ENCODE data around the gene CCDC47. TPM values are rescaled to one million over a fixed set of nuclear protein-coding genes. Genes with fewer than 3 reads are reported as not detected.

The CCDC47 gene
- total RNA-seq, 6 experiments from 2014 or later = 45.7 to 69.9 (median 63.6) TPM

DNA sequence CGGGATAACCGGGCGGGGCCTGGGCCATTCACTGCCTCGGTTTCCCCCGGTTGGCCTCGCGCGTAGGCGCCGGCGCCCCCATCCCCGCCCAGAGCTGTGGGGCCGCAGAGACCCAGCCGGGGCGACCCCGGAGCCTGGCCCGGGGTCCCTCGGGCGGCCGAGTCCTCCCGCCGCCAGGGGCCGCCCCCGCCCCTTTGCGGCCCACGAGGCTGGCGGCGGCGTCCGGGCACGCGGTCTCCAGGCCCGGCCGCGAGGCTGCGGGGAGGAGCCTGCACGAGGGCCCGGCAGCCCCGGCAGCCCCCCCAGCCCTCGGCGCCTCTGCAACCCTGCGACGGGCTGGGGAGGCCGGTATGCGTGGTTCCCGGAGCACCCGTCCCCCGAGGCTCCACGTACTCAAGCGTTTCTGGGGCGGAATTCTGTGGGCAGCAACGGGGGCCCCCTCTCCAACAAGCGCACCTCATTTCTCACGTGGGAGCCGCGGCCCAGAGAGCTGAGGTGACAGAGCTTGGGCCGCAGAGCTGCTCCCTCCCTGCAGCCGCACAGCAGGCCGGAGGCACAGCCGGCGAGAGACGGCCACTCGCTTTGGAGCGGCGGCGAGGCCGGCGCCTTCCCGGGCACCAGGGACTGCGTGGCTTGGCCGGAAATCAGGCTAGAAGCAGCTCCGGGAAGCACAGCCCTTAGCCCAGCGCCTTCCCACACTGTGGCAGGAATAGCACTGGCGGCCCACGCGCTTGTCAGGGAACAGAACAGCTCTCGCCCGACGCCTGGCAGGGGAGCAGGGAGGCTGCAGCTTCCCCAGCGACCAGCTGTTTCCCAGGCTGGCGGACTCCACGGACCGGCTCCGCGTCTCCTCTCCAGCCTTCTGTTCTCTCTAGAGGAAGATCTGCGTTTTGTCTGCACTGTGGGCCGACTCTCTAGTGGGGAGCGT is 72.6 kb downstream of the CCDC47 start:
- Histone ChIP-seq H3K4me1 (peaks cover 0 to 18% (median 8%) of the 10 kb centered on the region in 4 donors), H3K27me3 (no peaks in the 10 kb centered on the region), H3K4me3 (peak overlapping the region; percentile 25 to 54 (median 26)), H3K9me3 (no peaks in the 10 kb centered on the region), H3K27ac (peak overlapping the region; percentile 31 to 76 (median 68)), H3K36me3 (peaks cover 0 to 3% (median 0%) of the 10 kb centered on the region in 4 donors)
- WGBS (ENCODE audit: insufficient coverage, low coverage, low lambda C conversion rate, missing lambda C conversion rate) = 56% methylated on average over 18 of the region's 88 CpGs
- DNase-seq (peak in 2 of 3 donors; percentile 65 to 73), ATAC-seq (peak; percentile 10 to 34 (median 20))
- no peak for TF ChIP-seq POLR2A (IDR thresholded peaks at IDR 0.05)
- TF ChIP-seq, protein P1, sequence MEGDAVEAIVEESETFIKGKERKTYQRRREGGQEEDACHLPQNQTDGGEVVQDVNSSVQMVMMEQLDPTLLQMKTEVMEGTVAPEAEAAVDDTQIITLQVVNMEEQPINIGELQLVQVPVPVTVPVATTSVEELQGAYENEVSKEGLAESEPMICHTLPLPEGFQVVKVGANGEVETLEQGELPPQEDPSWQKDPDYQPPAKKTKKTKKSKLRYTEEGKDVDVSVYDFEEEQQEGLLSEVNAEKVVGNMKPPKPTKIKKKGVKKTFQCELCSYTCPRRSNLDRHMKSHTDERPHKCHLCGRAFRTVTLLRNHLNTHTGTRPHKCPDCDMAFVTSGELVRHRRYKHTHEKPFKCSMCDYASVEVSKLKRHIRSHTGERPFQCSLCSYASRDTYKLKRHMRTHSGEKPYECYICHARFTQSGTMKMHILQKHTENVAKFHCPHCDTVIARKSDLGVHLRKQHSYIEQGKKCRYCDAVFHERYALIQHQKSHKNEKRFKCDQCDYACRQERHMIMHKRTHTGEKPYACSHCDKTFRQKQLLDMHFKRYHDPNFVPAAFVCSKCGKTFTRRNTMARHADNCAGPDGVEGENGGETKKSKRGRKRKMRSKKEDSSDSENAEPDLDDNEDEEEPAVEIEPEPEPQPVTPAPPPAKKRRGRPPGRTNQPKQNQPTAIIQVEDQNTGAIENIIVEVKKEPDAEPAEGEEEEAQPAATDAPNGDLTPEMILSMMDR (IDR thresholded peaks at IDR 0.05) = peak in 1 of 4 donors; percentile 12
- intact Hi-C loops (cut with DNase I) = no loop called here

DNA sequence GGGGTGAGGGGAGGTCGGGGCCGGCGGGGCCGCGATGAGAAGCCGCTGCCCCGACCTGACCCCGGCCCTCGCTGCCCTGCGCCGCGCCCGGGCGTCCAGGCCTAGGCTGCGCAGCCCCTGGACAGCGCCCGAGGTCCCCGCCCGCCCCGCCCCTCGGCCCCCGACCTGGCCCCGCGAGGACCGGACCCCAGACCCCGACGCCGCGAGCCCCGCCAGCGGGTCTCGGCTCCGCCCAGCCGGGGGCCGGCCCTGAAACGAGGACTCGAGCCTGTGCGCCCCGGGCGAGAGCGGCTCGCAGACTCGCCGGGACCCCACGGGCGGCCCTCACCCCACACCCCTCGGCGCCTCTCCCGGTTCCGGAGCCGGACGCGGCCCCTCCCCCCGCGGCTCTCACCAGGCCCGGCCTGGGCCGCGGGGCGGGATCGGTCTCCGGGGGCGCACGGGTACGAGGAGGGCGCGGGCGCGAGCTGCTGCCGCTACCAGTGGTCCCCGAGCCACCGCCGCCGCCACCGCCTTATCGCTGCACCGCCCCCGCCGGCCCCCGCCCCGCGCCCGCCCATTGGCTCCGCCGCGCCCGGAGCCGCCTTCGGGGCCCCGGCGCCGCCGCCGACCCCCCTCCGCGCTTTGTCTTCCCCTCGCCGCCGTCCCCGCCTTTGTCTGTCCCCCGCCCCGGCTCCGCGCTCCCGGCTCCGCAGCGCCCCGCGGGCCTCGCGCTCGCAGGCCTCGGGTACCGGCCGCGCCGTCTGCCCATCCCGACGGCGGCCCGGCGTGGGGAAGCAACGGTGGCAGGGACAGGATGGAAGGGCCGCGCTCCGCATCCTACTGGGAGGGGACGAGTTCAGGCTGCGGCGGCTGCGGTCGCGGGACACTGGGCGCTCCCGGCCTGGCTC is 73.5 kb downstream of the CCDC47 start, which contains the start of gene LIMD2:
LIMD2 (minus strand) TSS at position 488 of the 890 bp plus-strand sequence. CDS start 827 bp downstream, outside the sequence.
- 0% methylated on average over 14 of the region's 133 CpGs for WGBS (ENCODE audit: insufficient coverage, low coverage, low lambda C conversion rate, missing lambda C conversion rate)
- ATAC-seq = peak in 3 of 4 donors; percentile 1 to 28 (median 2)
- Histone ChIP-seq H3K9me3 (no peaks in the 10 kb centered on the region), H3K27ac (peak within 1 kb of the TSS; percentile 31 to 76 (median 68)), H3K4me3 (peak within 1 kb of the TSS; percentile 41 to 54 (median 44)), H3K4me1 (peaks cover 0 to 18% (median 8%) of the 10 kb centered on the region in 4 donors), H3K27me3 (no peaks in the 10 kb centered on the region), H3K36me3 (peaks cover 0 to 3% (median 0%) of the 10 kb centered on the region in 4 donors)
- intact Hi-C loops (cut with DNase I) = loop anchor here in 1 of 2 donors (10.0 kb wide), 1 partner anchor 65 kb away; no protein-coding TSS in a partner anchor
- no peak for TF ChIP-seq POLR2A (IDR thresholded peaks at IDR 0.05)
- TF ChIP-seq, protein P1 (IDR thresholded peaks at IDR 0.05) = no peak
- peak; percentile 69 to 75 (median 73) for DNase-seq

DNA sequence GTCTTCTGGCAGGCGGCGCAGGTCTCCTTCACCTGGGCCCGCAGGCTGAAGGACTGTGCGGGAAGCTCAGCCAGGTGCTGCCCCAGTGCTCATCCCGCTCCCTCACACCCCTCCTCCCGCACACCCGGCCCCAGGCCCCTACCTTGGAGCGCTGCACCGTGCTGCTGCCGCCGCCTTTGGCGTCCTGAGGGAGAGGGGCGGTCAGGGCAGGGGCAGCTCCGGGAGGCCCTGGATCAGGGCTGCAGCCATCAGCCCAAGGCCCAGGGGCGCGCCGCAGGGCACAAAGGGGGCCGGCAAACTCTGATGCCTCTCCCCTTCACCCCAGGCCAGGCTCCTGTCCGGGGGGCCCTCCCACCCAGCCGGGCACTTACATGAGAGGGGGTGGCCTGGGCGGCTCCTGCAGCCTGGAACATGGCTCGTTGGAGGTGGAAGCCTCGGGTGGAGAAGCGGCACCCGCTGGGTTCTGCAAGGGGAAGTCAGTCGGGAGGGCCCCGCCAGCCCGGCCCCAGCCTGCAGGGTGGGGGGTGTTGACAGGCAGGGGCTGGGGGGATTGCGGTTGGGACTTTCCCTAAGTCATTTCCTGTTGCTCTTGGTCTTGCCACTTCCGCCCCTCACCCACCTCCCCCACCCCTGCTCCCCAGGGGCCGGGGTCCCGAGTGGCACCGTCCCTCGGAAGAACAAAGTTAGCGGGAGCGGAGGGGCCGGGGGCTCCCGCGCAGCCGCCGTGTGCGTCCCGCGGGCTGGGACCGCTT is 74.3 kb downstream of the CCDC47 start:
- DNase-seq (peak; percentile 61 to 85 (median 79)), ATAC-seq (peak; percentile 26 to 50 (median 40))
- WGBS (ENCODE audit: insufficient coverage, low coverage, low lambda C conversion rate, missing lambda C conversion rate) = 4% methylated on average over 4 of the region's 45 CpGs
- intact Hi-C loops (cut with DNase I) = loop anchor here in 1 of 2 donors (10.0 kb wide), 1 partner anchor 64 kb away; no protein-coding TSS in a partner anchor
- no peak for TF ChIP-seq POLR2A (IDR thresholded peaks at IDR 0.05)
- TF ChIP-seq, protein P1 (IDR thresholded peaks at IDR 0.05) = no peak
- no peaks in the 10 kb centered on the region for H3K27me3 ChIP-seq
- H3K9me3 ChIP-seq = no peaks in the 10 kb centered on the region
- peaks cover 0 to 18% (median 8%) of the 10 kb centered on the region in 4 donors for H3K4me1 ChIP-seq
- peak overlapping the region; percentile 31 to 68 (median 67) for H3K27ac ChIP-seq
- H3K4me3 ChIP-seq = peak overlapping the region; percentile 41 to 54 (median 44)
- H3K36me3 ChIP-seq = peaks cover 0 to 5% (median 0%) of the 10 kb centered on the region in 4 donors

Measured in right lobe of liver (tissue), 6 donors.